Esophagus squamous epithelium (tissue), 4 donors: ENCODE results near the gene CCN5.

Experiments used
- POLR2A ChIP-seq, 4 donors: fragments of 450-650 bp; IDR thresholded peaks; one replicate each; pipeline ENCODE4 v1.6.1; 2017; ENCODE audit warnings: antibody characterized with exemption in 4 of 4, mild to moderate bottlenecking in 4 of 4, moderate library complexity in 3 of 4
- TF ChIP-seq, protein P1 (sequence below), 6 experiments: fragments of 450-650 bp in 4 of 6; fragments of 200-600 bp in 2 of 6; sonication (generic) in 2 of 6; IDR thresholded peaks; one replicate each; pipeline ENCODE4 v1.5.1; 2016 to 2019; ENCODE audit warnings: antibody characterized with exemption in 6 of 6, mild to moderate bottlenecking in 4 of 6, moderate library complexity in 4 of 6

GRCh38 chr20:44684047-44684967 lies 30.9 kb upstream of the CCN5 start:
- TF ChIP-seq POLR2A (IDR thresholded peaks at IDR 0.05) = no peak
- TF ChIP-seq, protein P1, sequence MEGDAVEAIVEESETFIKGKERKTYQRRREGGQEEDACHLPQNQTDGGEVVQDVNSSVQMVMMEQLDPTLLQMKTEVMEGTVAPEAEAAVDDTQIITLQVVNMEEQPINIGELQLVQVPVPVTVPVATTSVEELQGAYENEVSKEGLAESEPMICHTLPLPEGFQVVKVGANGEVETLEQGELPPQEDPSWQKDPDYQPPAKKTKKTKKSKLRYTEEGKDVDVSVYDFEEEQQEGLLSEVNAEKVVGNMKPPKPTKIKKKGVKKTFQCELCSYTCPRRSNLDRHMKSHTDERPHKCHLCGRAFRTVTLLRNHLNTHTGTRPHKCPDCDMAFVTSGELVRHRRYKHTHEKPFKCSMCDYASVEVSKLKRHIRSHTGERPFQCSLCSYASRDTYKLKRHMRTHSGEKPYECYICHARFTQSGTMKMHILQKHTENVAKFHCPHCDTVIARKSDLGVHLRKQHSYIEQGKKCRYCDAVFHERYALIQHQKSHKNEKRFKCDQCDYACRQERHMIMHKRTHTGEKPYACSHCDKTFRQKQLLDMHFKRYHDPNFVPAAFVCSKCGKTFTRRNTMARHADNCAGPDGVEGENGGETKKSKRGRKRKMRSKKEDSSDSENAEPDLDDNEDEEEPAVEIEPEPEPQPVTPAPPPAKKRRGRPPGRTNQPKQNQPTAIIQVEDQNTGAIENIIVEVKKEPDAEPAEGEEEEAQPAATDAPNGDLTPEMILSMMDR (IDR thresholded peaks at IDR 0.05) = no peak
